Measurements from ENCODE around the gene BCAS3.

BCAS3 gene

DNA sequence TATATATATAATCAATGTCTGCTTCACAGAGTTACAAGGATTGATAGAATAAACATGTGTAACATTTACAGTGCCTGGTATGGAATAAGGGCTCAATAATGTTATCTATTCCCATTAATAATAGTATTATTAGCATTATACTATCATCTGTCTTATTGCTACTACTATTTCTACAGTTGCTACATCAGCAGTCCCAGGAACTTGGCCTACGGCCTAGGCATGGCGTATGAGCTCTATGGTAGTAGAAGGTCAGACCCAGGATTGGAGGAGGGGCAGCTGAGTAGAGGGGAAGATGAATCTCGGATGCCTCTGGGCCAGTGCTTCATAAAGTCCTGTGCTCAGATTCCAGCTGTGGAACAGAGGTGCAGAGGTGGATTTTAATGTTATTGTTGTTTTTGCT is 575.7 kb downstream of the BCAS3 start:
- TF ChIP-seq CREB1 (IDR thresholded peaks at IDR 0.05; ENCODE audit: low read depth) (no peak), TAF1 (IDR thresholded peaks at IDR 0.05; ENCODE audit: low read depth) (no peak), EGR1 (IDR thresholded peaks at IDR 0.05) (no peak), EP300 (IDR thresholded peaks at IDR 0.05; ENCODE audit: borderline replicate concordance) (no peak), TCF12 (IDR thresholded peaks at IDR 0.05; ENCODE audit: low read depth) (no peak), ZBTB7A (IDR thresholded peaks at IDR 0.05; ENCODE audit: low read depth) (no peak), YY1 (IDR thresholded peaks at IDR 0.05; ENCODE audit: low read depth) (no peak), TEAD4 (IDR thresholded peaks at IDR 0.05) (no peak), FOXM1 (IDR thresholded peaks at IDR 0.05; ENCODE audit: borderline replicate concordance, low read depth) (no peak)
- TF ChIP-seq, protein P1, sequence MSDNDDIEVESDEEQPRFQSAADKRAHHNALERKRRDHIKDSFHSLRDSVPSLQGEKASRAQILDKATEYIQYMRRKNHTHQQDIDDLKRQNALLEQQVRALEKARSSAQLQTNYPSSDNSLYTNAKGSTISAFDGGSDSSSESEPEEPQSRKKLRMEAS (IDR thresholded peaks at IDR 0.05), result no peak
- TF ChIP-seq, protein P2, sequence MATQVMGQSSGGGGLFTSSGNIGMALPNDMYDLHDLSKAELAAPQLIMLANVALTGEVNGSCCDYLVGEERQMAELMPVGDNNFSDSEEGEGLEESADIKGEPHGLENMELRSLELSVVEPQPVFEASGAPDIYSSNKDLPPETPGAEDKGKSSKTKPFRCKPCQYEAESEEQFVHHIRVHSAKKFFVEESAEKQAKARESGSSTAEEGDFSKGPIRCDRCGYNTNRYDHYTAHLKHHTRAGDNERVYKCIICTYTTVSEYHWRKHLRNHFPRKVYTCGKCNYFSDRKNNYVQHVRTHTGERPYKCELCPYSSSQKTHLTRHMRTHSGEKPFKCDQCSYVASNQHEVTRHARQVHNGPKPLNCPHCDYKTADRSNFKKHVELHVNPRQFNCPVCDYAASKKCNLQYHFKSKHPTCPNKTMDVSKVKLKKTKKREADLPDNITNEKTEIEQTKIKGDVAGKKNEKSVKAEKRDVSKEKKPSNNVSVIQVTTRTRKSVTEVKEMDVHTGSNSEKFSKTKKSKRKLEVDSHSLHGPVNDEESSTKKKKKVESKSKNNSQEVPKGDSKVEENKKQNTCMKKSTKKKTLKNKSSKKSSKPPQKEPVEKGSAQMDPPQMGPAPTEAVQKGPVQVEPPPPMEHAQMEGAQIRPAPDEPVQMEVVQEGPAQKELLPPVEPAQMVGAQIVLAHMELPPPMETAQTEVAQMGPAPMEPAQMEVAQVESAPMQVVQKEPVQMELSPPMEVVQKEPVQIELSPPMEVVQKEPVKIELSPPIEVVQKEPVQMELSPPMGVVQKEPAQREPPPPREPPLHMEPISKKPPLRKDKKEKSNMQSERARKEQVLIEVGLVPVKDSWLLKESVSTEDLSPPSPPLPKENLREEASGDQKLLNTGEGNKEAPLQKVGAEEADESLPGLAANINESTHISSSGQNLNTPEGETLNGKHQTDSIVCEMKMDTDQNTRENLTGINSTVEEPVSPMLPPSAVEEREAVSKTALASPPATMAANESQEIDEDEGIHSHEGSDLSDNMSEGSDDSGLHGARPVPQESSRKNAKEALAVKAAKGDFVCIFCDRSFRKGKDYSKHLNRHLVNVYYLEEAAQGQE (IDR thresholded peaks at IDR 0.05; ENCODE audit: low read depth), result no peak
- TF ChIP-seq, protein P3, sequence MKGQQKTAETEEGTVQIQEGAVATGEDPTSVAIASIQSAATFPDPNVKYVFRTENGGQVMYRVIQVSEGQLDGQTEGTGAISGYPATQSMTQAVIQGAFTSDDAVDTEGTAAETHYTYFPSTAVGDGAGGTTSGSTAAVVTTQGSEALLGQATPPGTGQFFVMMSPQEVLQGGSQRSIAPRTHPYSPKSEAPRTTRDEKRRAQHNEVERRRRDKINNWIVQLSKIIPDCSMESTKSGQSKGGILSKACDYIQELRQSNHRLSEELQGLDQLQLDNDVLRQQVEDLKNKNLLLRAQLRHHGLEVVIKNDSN (IDR thresholded peaks at IDR 0.05), result no peak

DNA sequence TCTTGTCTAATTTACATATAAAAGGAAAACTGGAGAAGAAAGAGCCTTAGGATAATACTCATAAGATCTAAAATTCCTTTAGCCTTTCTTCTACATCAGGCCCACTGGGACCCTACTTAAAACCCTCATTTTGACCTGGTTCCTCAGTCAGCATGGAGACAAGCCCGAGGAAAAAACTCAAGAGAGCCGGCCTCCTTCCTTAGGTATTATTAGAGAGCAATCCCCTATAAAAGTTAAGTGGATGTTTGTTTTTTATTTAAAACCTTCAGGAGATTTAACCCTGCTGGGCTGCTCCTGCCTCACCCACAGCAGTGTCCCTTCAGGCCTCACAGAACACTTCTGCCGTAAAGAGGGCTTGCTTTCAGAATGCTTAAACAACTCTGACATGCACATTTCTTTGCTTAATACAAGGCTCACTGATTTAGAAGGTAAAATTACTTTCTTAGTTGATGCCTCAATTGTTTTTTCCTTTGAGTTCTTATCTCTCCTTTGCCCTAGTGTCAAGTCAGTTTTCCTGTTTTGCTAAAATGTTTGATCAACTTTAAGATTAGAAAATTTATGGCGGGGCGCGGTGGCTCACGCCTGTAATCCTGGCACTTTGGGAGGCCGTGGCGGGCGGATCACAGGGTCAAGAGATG is 576.4 kb downstream of the BCAS3 start:
- TF ChIP-seq EGR1 (IDR thresholded peaks at IDR 0.05) (no peak), EP300 (IDR thresholded peaks at IDR 0.05; ENCODE audit: borderline replicate concordance) (no peak), RAD21 (IDR thresholded peaks at IDR 0.05; ENCODE audit: low read depth) (no peak), CEBPB (IDR thresholded peaks at IDR 0.05) (no peak), ZBTB7A (IDR thresholded peaks at IDR 0.05; ENCODE audit: low read depth) (no peak), FOXM1 (IDR thresholded peaks at IDR 0.05; ENCODE audit: borderline replicate concordance, low read depth) (no peak), TCF12 (IDR thresholded peaks at IDR 0.05; ENCODE audit: low read depth) (no peak), CREB1 (IDR thresholded peaks at IDR 0.05; ENCODE audit: low read depth) (no peak)
- TF ChIP-seq, protein P1 (IDR thresholded peaks at IDR 0.05), result no peak

DNA sequence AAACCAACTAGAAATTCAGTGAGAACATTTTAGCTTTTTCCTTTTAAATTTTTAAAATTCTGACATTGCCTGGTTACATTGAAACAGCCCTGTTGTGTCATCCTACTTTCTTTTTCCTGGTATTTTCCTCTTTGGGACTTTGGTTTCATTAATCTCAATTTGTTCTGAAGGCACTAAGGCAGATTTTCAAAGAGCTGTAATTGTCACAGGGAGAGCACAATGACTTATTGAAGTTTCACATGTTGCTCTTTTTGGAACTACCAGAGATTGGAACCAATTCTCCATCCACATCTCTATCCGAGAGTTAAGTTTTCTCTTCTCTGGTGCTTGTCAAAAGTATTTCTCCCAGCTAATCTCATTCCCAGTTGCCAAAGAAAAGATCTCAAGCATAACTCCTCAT is 577.3 kb downstream of the BCAS3 start:
- TF ChIP-seq FOXM1 (IDR thresholded peaks at IDR 0.05; ENCODE audit: borderline replicate concordance, low read depth) (no peak), TCF12 (IDR thresholded peaks at IDR 0.05; ENCODE audit: low read depth) (no peak), ZBTB7A (IDR thresholded peaks at IDR 0.05; ENCODE audit: low read depth) (no peak), NFIC (IDR thresholded peaks at IDR 0.05) (no peak), EP300 (IDR thresholded peaks at IDR 0.05; ENCODE audit: borderline replicate concordance) (no peak), TAF1 (IDR thresholded peaks at IDR 0.05; ENCODE audit: low read depth) (no peak), CEBPB (IDR thresholded peaks at IDR 0.05) (no peak), CREB1 (IDR thresholded peaks at IDR 0.05; ENCODE audit: low read depth) (no peak), YY1 (IDR thresholded peaks at IDR 0.05; ENCODE audit: low read depth) (no peak), EGR1 (IDR thresholded peaks at IDR 0.05) (no peak), RAD21 (IDR thresholded peaks at IDR 0.05; ENCODE audit: low read depth) (no peak), TEAD4 (IDR thresholded peaks at IDR 0.05) (no peak)
- TF ChIP-seq, protein P3 (IDR thresholded peaks at IDR 0.05), result no peak
- TF ChIP-seq, protein P2 (IDR thresholded peaks at IDR 0.05; ENCODE audit: low read depth), result no peak
- TF ChIP-seq, protein P1 (IDR thresholded peaks at IDR 0.05), result no peak

DNA sequence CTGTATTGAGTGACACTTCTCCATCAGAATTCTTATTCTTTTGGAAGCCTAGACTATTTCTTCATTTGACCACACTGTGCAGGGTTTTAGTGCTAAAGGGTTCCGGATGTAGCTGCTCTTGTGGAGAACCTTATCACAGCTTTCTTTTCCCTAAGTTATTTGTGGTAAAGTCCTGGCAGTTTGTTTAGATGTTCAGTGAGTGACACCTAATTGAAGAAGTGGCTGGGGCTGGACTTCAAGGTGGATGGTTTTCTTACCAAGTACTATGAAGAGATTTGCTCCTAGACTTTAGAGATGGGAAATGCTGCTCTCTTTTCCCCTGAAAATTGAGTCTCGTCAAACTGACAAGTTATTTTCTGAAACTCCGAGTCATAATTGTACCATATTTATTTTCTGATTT is 578.0 kb downstream of the BCAS3 start:
- no peak for TF ChIP-seq CREB1 (IDR thresholded peaks at IDR 0.05; ENCODE audit: low read depth)
- TF ChIP-seq CEBPB (IDR thresholded peaks at IDR 0.05), result no peak
- TF ChIP-seq TAF1 (IDR thresholded peaks at IDR 0.05; ENCODE audit: low read depth), result no peak

DNA sequence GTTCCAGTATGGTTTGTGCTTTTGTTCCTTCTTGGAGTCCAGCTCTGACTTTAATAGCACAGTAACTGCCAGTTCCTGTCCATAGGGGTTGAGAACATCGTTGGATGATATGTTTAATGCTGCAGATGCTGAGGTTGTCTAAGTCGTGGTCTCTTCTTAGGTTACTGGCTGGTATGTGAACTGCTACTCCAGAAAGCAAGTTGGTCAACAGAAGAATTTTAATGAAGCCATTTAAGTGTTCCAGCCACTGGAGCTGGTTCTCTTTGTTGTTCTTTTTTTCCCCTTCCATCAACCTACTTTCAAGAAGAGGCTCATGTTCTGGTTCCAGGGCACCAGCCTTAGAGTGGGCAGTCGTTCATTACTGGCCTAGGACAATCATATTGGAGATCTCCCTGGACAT is 581.7 kb downstream of the BCAS3 start:
- no peak for TF ChIP-seq NFIC (IDR thresholded peaks at IDR 0.05)
- TF ChIP-seq CREB1 (IDR thresholded peaks at IDR 0.05; ENCODE audit: low read depth), result no peak
- TF ChIP-seq, protein P1 (IDR thresholded peaks at IDR 0.05), result no peak
- TF ChIP-seq, protein P2 (IDR thresholded peaks at IDR 0.05; ENCODE audit: low read depth), result no peak
- TF ChIP-seq CEBPB (IDR thresholded peaks at IDR 0.05), result no peak
- no peak for TF ChIP-seq RAD21 (IDR thresholded peaks at IDR 0.05; ENCODE audit: low read depth)
- no peak for TF ChIP-seq YY1 (IDR thresholded peaks at IDR 0.05; ENCODE audit: low read depth)
- no peak for TF ChIP-seq EP300 (IDR thresholded peaks at IDR 0.05; ENCODE audit: borderline replicate concordance)
- no peak for TF ChIP-seq TEAD4 (IDR thresholded peaks at IDR 0.05)
- TF ChIP-seq, protein P3 (IDR thresholded peaks at IDR 0.05), result no peak
- no peak for TF ChIP-seq EGR1 (IDR thresholded peaks at IDR 0.05)
- TF ChIP-seq TAF1 (IDR thresholded peaks at IDR 0.05; ENCODE audit: low read depth), result no peak
- no peak for TF ChIP-seq FOXM1 (IDR thresholded peaks at IDR 0.05; ENCODE audit: borderline replicate concordance, low read depth)
- no peak for TF ChIP-seq TCF12 (IDR thresholded peaks at IDR 0.05; ENCODE audit: low read depth)
- TF ChIP-seq ZBTB7A (IDR thresholded peaks at IDR 0.05; ENCODE audit: low read depth), result no peak

Measured in Ishikawa (cell line).